ENCODE data around the gene KIR3DL1.
"Not testable (repeated sequence)": the region's sequence is repeated elsewhere in the genome, so short reads cannot be mapped to it uniquely, and the experiment has no call there.

Gene KIR3DL1

GRCh38 chr19:54817670-54818536 lies 1.6 kb downstream of the KIR3DL1 start:
- no peak for FAIRE-seq

- not testable (repeated sequence) for FAIRE-seq
These were observed 8.1 kb downstream of the KIR3DL1 start for GRCh38 chr19:54824416-54824815.

GRCh38 chr19:54825326-54825725 lies 9.1 kb downstream of the KIR3DL1 start:
- FAIRE-seq = not testable (repeated sequence)

- not testable (repeated sequence) for FAIRE-seq
These were observed 11.8 kb downstream of the KIR3DL1 start for GRCh38 chr19:54828064-54828463.

GRCh38 chr19:54832496-54832895 lies 16.2 kb downstream of the KIR3DL1 start, which contains the start of gene KIR2DS4:
Gene KIR2DS4 (plus strand): TSS chr19:54832676.
- not testable (repeated sequence) for FAIRE-seq

GRCh38 chr19:54835126-54835525 lies 18.9 kb downstream of the KIR3DL1 start:
- not testable (repeated sequence) for FAIRE-seq

- not testable (repeated sequence) for FAIRE-seq
These were observed 21.3 kb downstream of the KIR3DL1 start for GRCh38 chr19:54837522-54837921.

GRCh38 chr19:54843171-54843570 lies 26.9 kb downstream of the KIR3DL1 start:
- not testable (repeated sequence) for FAIRE-seq

GRCh38 chr19:54850061-54850640 lies 33.9 kb downstream of the KIR3DL1 start, which contains the start of gene KIR3DL2:
Gene KIR3DL2 (plus strand): TSS chr19:54850443. CDS start chr19:54850476, 33 bp downstream.
- FAIRE-seq = not testable (repeated sequence)

- FAIRE-seq = no peak
These were observed 34.7 kb downstream of the KIR3DL1 start for GRCh38 chr19:54850930-54851329.

GRCh38 chr19:54851353-54851752 lies 35.1 kb downstream of the KIR3DL1 start:
- FAIRE-seq = no peak

- not testable (repeated sequence) for FAIRE-seq
These were observed 39.0 kb downstream of the KIR3DL1 start for GRCh38 chr19:54855241-54855640.

- not testable (repeated sequence) for FAIRE-seq
These were observed 42.2 kb downstream of the KIR3DL1 start for GRCh38 chr19:54858476-54858875.

GRCh38 chr19:54859421-54859820 lies 43.2 kb downstream of the KIR3DL1 start:
- FAIRE-seq = not testable (repeated sequence)

- FAIRE-seq = not testable (repeated sequence)
These were observed 47.2 kb downstream of the KIR3DL1 start for GRCh38 chr19:54863459-54863858.

- no peak for FAIRE-seq
These were observed 55.4 kb downstream of the KIR3DL1 start for GRCh38 chr19:54871696-54872095.

- FAIRE-seq = no peak
These were observed 57.7 kb downstream of the KIR3DL1 start, which contains the start of gene FCAR for GRCh38 chr19:54873990-54874389. Gene FCAR (plus strand): TSS chr19:54874235. CDS start chr19:54874290, 55 bp downstream.

GRCh38 chr19:54875506-54875905 lies 59.2 kb downstream of the KIR3DL1 start:
- no peak for FAIRE-seq

GRCh38 chr19:54877471-54877870 lies 61.2 kb downstream of the KIR3DL1 start:
- no peak for FAIRE-seq

All from A204.1 (cell line).